Body of pancreas (tissue), 4 donors: ENCODE measurements around the gene PTPRM.

Experiments
- POLR2A ChIP-seq, 3 donors: fragments of 450-650 bp; IDR thresholded peaks; one replicate each; pipeline ENCODE4 v1.6.1; 2016; ENCODE audit warnings: antibody characterized with exemption in 3 of 3, mild to moderate bottlenecking in 2 of 3
- TF ChIP-seq, protein P1 (sequence below), 7 experiments: fragments of 450-650 bp in 4 of 7; fragments of 200-600 bp in 3 of 7; sonication (generic) in 3 of 7; IDR thresholded peaks; one replicate each; pipeline ENCODE4 v1.5.1; 2016 to 2019; ENCODE audit warnings: antibody characterized with exemption in 7 of 7

DNA sequence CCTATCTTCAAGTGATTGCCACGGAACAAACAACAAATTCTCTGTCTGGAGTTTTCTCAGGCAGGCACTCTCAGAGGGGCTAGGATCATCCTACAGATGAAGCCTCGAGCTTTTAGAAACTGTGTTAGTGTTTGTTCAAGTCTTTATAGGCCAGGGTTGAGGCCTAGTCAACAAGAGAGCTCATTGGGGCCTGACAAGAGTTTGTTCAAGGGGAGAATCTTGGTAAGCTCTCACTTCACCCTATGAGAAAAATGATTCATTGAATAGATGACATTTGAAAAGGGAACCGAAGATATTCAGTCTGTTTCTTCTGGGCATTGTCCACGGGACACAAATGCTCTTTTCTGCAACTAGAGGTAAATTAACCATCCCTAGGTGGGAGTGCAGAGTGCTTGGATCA, 476.9 kb downstream of the PTPRM start:
- TF ChIP-seq, protein P1, sequence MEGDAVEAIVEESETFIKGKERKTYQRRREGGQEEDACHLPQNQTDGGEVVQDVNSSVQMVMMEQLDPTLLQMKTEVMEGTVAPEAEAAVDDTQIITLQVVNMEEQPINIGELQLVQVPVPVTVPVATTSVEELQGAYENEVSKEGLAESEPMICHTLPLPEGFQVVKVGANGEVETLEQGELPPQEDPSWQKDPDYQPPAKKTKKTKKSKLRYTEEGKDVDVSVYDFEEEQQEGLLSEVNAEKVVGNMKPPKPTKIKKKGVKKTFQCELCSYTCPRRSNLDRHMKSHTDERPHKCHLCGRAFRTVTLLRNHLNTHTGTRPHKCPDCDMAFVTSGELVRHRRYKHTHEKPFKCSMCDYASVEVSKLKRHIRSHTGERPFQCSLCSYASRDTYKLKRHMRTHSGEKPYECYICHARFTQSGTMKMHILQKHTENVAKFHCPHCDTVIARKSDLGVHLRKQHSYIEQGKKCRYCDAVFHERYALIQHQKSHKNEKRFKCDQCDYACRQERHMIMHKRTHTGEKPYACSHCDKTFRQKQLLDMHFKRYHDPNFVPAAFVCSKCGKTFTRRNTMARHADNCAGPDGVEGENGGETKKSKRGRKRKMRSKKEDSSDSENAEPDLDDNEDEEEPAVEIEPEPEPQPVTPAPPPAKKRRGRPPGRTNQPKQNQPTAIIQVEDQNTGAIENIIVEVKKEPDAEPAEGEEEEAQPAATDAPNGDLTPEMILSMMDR (IDR thresholded peaks at IDR 0.05) = no peak
- no peak for TF ChIP-seq POLR2A (IDR thresholded peaks at IDR 0.05)
